Measurements from ENCODE around the gene EXOC4.

Gene EXOC4

DNA sequence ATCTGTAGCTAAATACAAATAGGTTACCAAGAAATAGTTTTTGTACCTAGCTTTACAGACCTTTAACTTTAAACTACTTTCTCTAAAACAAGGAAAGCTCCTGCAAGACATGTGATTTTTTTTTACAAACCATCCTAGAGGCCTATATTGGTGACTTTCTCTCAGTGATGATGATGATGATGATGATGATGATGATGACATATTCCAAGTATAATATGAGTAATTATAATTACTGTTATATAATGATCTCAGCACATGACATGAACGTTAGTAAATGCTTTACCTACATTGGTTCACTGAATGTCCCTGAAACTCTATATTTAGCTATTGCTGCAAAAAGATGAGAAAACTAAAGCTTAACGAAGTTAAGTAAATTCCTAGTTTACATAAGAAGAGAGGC is 766.4 kb downstream of the EXOC4 start:
- DNase-seq = no peak

DNA sequence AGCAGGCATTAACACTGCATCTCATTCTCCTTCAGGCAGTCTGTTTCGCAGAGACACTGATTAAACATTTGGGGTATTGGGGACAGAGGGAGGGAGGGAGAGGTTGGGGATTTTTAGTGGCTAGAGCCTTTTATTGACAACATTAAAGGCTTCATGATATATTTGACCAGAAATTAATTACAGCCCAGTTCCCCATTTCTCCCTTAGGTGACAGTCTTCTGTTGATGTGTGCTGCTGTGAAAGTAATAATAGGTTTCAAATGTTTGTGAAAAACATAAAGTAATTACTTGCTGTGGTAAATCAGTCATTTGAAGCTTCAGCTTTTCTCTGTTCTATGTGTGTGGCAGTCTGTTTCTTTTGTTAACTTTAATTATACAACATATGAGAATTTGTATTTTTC is 769.0 kb downstream of the EXOC4 start:
- no peak for DNase-seq

DNA sequence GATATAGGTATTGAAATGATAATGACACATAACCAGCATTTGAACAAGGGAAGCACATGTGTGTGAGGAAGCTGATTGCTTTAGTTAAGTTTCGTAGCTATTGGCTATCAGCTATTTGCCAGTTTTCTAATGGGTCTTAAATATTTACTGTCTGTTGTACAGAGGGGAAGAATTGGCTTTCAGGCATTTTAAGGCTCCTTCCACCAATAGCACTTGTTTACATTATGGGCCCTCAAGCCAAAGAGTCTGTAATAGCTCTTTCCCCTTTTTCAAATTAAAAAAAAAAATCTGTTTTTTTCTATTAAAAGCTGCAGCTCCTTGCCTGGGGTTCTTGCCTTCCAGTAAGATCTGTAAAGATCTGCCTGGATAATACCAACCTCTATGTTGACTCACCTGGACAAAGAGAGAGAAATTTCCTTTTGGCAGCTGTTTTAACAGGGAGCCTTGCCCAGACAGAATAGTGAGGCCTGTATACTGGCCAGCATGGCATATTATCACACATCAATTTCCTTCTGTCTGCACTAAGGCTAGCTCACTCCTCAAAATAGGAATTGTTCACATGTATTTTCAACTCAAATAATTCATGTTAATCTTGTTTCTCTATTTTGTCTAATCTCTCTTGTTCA is 769.5 kb downstream of the EXOC4 start:
- DNase-seq = no peak

DNA sequence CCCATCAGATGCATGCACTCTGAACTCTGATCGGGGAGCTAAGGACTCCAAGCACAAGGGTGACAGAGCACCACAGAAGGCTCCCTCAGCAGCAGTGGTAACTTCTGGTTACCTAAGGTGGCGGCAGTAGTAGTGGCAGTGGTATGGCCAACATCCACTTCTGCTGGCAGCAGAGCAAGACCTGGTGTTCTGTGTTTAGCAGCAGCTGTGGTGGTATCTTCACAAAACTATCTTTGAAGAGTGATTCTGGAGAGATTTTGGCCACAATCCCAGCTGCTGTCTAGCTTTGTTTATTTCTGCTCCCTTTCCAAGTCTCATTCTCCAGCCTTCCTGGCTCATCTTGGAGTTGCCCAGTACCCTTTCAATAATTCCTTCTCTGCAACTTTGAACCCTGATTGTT is 771.9 kb downstream of the EXOC4 start:
- no peak for DNase-seq

DNA sequence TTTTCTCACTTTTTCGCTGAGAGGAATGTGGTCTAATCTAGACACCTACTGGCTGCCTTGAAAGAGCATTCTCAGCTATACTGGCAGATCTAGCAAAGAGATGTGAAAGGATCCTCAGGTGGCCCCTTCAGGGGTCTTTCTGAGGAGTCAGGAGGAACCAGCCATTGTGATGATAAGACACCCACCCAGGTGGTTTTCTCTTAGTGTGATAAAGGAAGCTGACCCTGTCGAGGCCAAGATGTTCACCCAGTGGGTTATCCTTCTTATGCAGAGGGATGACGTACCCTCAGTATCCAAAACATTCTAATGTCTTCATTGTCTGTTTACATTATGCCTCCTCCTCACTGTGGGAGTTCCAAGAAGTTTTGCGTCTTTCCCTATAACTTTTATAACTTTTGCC is 776.0 kb downstream of the EXOC4 start:
- DNase-seq = no peak

DNA sequence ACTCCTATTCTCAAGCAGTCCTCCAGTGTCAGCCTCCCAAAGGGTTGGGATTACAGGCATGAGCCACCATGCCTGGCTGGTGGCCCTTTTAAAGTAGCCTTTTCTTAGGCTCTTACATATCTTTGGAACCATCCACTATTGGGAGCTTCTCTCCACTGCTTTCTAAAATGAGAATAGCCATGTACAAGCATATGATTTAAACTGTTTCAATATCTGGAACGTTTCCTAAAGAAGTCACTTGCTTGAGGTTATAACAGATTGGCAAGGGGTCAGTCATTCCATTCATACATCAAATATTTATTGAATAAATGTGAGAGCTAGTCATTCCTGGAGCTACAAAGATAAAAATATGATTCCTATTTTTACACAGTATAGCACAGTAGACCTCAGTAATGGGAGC is 776.9 kb downstream of the EXOC4 start:
- no peak for DNase-seq

DNA sequence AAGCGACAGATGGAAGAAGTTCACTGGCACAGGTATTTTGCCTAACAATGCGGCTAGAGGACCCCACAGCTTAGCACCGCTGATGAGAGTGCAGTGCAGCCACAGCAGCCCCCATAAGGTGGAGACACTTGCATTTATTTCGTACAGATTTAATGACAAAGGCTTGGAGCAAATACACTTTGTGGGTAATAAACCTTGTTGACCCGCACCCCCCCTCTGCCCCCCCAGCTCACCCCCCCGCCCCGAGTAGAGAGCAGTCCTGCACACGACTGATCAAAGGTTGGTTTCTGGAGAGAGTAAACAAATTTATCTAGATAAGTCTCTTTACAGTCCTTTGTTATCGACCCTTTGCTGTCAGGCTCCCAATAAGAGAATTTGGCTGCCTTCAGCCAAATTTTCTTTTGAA is 777.6 kb downstream of the EXOC4 start:
- no peak for DNase-seq

DNA sequence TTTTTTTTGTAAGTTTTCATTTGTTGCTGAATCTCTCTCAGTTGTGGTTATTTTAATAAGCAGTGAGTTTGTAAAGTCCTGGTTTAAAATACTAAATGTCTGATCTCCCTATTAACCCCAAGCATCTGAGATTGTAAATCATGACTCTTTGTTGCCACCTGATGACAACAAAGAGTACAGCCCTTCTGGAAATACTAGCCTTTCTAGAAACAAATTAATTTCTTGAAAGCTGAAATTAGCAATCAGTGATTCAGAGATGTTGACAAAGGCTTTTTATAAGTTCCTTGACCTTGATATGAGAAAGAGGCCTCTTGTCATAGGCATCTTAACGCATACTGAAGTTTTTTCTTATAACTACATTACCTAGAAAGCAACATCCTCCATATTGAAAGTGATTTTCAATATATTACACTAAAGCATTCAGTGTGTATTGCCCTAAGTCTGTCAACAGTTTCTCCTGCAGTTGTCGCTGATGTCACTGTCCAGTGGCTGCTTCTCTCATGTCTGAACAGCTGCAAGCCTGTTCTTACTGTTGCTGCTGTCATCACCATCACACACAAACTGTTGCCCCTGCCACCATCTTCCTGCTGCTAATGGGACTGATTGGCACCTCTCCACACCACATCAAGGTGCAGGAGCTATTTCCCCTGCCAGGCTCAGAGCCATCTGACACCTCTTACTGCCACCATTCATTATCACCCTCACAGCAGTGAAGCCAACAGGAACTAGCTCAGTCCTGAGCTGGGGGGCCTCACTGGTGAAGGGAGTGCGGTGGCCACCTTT is 779.1 kb downstream of the EXOC4 start:
- DNase-seq = no peak

DNA sequence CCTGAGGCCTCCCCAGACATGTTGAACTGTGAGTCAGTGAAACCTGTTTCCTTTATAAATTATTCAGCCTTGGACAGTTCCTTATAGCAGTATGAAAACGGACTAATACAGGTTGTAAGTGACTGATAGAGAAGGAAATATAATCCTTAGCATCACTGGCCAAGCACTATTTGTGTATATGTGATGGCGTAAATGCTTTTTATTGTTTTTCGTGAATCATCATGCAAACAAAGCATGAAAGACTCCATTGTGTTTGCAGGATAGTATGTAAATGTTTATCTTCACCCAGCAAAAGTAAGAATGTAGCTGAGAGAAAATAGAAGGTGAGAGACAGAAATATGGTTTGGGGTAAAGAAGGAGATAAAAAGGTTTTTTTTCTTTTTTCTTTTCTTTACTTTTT is 781.8 kb downstream of the EXOC4 start:
- no peak for DNase-seq

DNA sequence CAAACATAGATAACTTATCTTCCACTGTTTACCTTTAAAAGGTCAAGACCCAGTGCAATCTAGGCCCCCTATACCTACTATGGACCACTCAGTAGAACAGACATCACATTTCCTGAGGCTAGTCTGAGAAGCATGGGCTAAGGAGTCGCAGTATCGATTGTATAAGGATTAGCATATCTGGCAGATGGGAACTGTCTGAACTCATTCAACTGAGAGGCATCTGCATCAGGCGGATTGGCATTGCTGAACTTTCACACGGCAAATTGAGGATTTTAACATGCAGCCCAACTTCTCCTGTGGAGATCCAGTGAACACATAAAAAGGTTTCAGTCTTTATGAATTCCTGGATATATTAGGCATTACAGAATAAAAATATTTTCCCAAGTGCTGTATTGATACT is 785.1 kb downstream of the EXOC4 start:
- no peak for DNase-seq

DNA sequence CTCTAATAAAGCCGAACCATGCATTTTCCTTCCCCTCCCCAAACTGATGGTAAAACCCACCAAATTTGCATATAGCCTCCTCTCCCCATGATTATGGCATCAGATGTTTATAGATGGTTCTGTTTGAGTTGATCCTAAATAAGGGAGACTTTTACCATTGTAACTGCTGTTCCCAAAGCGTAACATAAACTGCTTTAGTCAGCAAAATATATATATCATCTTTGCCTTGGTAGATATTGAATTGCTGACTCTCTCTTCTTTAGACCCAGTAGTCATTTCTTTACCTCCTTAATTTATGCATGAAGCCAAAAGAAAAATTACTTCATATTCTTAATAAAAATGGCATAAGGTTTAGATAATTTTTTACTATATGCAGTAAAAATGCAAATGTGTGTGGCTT is 788.1 kb downstream of the EXOC4 start:
- DNase-seq = no peak

DNA sequence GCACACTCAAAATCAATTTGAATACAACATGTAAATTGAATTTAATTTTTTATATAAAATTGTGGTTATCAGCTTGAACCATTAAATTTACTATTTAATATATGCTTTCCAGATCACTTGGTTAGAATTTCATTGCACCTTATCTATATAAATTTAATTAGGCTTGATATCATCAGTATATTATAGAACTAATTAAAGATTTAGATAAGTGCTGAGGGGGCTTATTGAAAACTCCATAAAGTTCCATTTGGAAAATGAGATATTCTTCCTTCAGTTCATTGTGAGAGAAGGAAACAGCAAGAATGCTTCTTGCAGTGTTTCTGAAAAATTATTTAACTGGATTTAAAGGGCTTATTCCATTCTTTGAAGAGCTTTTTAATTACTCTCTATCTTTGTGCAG is 788.6 kb downstream of the EXOC4 start:
- DNase-seq = no peak

DNA sequence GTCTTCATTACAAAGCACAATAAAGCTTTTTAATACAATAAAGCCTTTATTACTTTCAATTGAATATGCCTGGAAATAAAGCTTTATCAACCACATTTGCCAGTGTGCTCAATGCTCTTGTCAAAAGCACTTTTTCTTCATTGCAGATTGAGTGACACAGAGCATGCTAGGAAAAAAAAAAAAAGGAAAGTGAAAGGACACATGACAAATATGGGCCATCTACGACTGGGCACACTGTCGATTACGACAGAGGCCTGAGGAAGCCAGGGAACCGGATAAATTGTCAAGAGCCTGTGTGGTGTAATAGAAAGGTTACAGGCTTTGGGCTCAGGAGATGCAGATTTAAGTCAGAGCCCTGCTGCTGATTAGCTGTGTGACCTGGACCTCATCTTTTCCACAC is 789.4 kb downstream of the EXOC4 start:
- DNase-seq = no peak

DNA sequence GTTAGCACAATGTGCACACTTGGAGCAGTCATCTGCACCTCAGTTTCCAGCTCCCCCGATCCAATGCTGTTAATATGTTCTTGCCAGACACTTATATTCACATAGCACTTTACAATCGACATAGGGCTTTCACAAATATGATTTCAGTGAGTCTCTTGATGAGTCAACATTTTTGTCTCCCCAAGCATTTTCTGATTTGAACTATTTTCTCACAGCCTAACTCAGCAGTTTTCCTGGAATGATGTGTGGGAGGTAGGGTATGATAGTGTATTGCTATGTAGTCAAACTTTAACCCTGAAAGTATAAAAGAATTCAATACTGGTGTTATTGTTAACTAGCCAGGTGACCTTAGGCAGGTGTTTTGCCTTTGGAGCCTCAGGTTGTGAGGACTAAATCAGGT is 791.8 kb downstream of the EXOC4 start:
- DNase-seq = no peak

DNA sequence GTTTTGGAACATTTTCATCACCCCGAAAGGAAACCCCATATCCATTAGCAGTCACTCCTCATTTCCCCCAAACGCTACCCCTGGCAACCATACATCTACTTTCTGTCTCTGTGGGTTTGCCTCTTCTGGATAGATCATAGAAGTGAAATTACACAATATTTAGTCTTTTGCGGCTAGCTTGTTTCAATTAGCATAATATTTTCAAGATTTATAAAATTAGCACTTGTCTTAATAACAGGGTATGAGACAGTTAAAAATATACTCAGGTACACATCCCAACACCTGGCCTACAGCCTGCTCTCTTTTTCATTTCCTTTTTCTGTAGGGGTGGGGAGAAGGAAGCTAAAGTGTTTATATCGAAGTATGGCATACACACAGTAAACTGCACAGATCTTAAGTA is 792.8 kb downstream of the EXOC4 start:
- no peak for DNase-seq

DNA sequence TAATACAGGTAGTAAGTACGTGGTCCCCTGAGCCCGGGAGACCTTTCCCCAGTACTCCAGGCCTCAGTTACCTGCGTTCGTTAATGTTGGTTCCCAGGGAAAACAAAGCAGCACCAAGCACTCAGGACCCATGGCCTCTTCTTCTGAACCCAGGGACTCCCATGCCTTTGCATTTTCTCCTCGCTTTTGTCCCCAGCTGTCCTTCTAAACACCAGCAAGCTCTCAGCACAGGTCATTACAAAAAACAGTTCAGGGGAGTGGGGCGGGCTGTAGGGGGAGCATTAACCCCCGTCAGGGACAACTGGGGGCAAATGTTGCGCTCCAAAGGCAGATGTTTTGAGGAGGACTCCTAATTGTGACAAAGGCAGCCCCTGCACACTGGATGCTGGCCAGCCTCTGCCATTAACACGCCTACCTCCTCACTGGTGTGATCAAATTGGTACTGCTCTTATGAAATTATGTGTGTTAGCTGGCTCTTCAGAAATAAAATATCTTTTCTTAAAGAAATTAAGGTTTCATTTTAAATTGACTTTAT is 793.8 kb downstream of the EXOC4 start:
- no peak for DNase-seq

DNA sequence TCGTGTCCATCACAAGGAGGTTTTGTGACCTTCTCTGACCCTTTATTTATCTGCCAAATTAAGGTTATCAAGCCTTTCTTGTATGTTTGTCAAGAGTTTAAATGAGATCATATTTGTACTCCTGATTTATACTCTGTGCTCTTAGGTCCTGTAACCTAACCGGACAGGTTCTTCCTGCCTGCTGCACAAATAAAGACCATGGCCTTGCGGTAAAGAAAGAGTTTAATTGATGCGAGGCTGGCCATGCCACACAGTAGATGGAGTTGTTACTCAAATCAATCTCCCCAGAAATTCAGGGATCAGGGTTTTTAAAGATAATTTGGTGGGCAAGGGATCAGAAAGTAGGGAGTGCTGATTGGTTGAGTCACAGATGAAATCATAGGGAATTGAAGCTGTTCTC is 794.8 kb downstream of the EXOC4 start:
- no peak for DNase-seq

DNA sequence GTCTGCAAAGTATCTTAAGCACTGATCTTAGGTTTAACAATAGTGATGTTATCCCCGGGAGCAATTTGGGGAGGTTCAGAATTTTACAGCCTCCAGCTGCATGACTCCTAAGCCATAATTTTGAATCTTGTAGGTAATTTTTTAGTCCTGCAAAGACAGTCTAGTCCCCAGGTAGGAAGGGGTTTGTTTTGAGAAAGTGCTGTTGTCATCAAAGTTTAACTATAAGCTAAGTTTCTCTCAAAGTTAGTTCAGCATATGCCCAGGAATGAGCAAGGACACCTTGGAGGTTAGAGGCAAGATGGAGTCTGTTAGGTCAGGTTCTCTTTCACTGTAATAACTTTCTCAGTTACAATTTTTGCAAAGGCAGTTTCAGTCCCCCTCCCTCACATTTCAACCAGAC is 795.3 kb downstream of the EXOC4 start:
- no peak for DNase-seq

DNA sequence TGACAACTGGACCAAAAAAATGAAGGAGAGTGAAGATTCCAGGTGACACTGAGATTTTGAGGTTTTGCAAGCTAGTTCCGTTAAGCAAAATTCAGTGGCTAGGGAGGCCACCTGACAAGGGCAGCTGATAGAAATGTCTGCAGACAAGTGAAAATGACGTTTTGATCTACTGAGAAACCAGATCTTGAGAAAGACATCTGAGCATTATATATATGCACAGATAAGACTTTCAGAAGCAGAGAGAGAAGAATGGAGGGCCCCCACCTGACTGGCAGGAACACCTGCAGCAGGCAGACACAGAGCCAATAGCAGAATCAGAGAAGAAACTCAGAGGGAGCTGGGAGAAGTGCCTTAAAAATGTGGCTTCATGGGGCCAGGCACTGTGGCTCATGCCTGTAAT is 798.1 kb downstream of the EXOC4 start:
- DNase-seq = no peak

DNA sequence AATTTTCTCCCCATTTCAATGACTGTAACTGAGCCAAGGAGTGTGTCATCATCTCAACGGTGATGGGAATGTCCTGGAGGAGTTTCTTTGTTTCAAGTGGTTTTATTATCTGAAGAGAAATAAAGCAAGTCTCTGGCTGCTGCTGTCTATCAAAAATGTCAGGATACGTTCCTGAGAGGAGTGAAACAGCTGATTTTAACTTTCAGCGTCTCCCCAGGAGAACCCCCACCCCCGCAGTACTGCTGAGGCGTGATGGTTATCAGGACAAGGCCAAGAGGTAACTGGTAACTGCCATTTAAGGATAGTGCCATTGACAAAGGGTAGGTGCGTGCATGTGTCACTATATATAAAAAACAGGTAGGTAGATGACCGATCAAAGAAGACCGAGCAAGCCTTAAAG is 803.9 kb downstream of the EXOC4 start:
- DNase-seq = no peak

DNA sequence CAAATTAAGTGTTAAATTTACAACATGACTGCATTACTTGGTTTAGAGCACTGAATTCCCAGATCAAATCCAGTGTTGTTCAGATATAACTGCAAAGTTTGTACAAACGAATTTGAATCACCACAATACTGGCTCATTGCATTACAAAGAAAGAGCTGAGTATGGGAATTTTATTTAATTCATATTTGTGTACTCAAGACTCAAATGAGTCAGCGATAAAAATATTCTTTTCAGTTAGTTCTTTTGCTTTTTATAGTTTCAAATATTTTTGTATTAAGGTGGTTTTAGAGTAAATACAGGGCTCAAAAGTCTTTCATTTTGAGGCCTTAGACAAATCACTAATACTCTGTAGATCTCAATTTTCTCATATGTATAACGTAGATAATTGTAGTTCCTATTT is 805.6 kb downstream of the EXOC4 start:
- DNase-seq = no peak

DNA sequence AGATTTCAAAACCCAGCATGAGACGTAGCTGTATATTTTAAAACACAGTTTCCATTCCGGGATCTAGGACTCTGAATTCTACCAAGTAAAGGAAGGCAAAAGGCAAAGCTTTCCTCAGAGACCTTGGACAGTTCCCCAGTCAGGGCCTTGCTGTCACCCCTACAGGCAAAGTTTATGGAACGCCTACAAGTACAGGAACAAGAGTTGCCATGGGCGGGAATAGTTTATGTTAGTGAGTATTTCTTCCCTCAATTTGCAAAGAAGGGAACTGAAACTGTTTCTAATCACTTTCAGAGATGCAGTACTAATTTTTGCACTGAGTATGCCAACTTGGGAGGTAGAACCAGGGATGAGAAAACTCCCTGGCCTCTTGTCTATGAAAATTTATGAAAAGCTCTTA is 806.1 kb downstream of the EXOC4 start:
- no peak for DNase-seq

DNA sequence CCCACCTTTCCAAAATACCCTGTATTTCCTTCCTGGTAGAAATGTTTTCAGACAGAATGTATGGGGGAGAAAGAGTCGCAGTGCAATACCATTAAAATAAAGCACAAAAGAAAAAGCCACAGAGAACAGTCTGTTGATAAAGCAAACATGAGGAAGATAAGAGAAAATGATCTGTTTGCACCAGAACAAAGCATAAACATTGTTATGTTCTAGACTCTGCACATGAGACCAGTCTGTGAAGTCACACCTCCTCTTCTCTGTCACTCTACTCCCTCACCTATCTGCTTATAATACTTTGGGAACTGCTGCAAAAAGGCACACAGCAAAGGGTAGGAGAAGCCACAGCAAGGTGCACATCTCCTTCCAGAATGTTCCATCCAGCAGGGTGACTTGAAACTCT is 807.0 kb downstream of the EXOC4 start:
- no peak for DNase-seq

DNA sequence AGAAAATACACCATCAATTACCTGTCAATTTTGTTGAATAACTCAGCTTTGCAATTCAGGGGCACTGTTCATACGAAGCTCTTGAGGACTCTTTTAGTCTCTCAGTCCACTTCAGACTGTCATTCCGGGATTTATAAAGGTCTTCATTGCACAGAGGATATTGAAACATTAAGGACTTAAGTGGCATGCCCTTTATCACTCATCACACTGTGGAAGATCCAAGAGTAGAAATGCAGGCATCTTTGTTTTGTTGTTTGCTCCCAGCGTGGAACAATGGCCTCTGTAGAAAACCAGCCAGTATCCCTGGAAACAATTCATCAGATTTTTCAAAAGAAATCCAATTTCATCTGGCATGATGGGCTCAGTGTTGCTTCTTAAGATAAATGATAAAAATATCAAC is 808.0 kb downstream of the EXOC4 start:
- DNase-seq = no peak

DNA sequence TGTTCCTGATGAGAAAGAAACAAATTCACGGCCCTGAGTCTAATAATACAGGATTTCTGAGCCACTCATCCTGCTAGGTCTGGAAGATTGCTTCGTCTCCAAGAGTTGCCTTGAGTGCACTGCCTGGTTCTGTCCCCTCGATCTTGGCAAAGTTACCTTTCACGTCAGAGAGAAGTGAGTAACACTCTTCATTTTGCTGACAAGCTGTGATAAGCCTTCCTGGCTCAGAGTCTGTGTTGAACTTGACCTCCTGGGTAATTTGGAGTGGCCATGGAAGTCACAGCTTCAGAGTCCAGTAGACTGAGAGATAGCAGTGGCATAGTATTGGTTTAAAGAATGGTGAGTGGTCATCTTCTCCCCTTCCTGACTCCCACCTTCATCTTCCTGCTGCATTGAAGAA is 809.6 kb downstream of the EXOC4 start:
- no peak for DNase-seq
